Activated CD4-positive, CD25-positive, alpha-beta regulatory T cell treated with anti-CD3 and anti-CD28 coated beads, Interleukin-2, amount 50 U/mL, for 72 hours (primary cell): ENCODE results near the gene SNAI3.
A peak's percentile ranks its signal among the peaks of the same experiment; 100 is the strongest.

Experiments
- DNase-seq: peaks from one replicate; pipeline ENCODE4 v3.0.0; 2021

SNAI3 gene

DNA sequence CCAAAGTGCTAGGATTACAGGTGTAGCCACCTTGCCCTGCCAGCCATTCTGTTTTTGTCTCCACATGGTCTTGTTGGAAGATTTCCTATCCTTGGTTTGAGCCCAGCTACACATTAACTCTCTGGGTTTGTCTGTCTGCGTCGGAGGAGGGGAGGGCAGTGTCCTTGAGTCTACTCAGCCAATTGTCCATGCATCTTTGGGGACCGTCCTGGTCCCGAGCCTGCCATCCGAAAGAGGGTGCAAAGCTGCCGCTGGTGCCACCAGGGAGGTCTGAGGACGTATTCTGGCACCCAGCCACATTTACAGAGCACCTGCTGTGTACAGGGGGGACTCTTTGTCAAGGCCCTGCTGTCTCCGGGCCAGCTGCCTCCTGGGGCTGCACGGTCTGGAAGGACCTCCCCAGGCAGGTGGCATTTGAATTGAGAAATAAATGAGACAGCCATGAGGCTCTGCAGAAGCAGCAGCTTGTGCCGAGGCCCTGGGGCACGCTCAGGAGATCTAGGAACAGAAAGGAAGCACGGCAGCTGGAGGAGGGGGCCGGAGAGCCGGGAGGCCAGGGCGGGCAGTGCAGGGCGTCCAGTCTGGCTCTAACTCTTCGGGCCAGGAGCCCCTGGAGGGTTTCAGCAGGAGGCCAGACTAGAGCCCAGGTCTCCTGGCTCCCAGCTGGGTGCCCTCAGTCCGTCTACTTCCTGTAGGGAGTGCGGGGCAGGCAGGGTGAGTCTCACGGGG lies 36.9 kb downstream of the SNAI3 start:
- DNase-seq: no peak

- DNase-seq: no peak
Observed at GRCh38 chr16:88647178-88648070, 38.9 kb downstream of the SNAI3 start.

- no peak for DNase-seq
Observed at GRCh38 chr16:88646345-88647034, 39.8 kb downstream of the SNAI3 start.

- DNase-seq: no peak
Observed at GRCh38 chr16:88645941-88646340, 40.4 kb downstream of the SNAI3 start.

DNA sequence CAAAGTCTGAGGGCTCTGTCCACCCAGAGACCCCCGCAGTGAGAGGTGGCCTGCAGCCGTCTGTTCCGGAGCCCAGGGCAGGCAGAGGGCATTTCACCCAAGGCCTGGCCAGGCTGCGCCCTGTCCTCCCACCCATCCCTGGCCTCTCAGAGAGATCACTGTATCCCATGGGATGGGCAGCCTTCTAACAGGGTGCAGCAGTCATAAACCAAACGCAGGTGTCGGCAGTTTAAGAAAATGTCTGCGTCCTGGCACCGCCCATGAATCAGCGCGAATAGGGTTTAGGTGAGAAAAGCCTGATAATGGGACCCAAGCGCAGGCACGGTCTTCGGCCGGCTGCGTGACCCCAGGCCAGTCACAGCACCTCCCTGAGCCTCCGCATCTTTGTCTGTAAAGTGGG lies 40.9 kb downstream of the SNAI3 start:
- DNase-seq: no peak

DNA sequence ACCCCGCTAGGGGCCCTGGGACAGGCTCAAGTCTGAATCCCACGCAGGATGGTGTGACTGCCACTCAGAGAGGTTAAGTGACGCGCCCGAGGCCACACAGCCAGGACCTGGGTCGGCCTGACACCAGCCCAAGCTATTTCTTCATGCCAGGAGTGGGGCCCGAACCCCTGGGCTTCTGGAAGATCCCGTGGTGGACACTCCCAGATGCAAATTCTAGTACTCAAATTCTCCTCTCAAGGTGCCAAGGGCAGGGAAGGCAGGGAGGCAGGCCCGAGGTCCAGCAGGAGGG lies 42.7 kb downstream of the SNAI3 start:
- no peak for DNase-seq

- no peak for DNase-seq
Observed at GRCh38 chr16:88642881-88643643, 43.2 kb downstream of the SNAI3 start.

GRCh38 chr16:88640498-88641247 lies 45.6 kb downstream of the SNAI3 start:
- DNase-seq: no peak

- no peak for DNase-seq
Observed at GRCh38 chr16:88640039-88640495, 46.2 kb downstream of the SNAI3 start.

DNA sequence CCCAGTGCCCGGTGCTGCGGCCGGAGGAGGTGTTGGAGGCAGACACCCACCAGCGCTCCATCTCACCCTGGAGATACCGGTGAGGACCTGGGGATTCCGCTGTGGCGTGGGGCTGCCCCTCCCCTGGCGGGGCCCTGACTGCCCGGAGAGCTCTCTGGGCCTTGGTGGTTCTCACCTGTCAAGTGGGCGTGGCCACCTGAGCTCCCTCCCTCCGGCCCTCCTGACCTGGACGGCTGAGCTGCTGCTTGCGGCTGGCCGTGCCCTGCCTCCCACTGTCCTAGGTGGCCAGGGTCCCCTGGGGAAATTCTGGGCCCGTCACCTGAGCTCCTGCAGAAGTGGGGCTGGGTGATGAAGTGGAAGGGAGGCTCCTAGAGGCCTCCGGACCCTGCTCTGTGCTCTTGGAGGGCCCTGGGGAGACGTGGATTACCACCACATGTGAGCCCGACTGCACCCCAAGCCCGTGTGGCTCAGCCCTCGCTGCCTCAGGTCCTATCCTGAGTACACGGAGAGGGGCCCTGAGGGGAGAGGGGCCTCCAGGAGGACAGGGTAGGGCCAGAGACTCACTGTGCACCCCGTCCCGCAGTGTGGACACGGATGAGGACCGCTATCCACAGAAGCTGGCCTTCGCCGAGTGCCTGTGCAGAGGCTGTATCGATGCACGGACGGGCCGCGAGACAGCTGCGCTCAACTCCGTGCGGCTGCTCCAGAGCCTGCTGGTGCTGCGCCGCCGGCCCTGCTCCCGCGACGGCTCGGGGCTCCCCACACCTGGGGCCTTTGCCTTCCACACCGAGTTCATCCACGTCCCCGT lies 46.9 kb downstream of the SNAI3 start:
- DNase-seq: no peak

DNA sequence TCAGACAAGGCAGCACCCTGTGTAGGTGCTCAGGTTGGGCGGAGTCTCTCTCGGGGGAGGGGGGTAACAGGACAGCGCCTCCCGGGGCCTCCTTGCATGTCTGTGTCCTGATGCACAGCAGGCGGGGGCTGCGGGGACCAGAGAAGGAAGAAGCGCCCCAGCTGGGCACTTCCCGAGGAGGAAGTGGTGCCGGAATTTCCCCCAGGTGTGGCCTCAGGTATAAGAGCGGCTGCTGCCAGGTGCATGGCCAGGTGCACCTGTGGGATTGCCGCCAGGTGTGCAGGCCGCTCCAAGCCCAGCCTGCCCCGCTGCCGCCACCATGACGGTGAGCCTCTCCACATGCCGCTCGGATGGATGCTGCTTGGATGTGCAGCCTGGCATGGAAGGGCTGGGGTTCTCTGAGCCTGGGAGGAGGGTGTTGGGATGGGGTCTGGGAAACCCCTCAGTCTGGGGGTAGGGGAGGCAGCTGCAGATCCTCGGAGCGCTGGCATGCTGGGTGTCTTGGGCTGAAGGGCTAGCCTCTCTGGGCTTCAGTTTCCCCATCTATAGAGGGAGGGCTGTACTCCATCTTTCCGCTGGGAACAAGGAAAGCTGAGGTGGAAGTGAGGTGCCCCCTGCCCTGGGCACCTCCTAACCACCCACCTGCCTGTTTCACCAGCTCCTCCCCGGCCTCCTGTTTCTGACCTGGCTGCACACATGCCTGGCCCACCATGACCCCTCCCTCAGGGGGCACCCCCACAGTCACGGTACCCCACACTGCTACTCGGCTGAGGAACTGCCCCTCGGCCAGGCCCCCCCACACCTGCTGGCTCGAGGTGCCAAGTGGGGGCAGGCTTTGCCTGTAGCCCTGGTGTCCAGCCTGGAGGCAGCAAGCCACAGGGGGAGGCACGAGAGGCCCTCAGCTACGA lies 47.7 kb downstream of the SNAI3 start, which contains the start of gene IL17C:
IL17C (plus strand) TSS at position 250 of the 908 bp plus-strand sequence; CDS start at position 320, 70 bp downstream.
- no peak for DNase-seq

DNA sequence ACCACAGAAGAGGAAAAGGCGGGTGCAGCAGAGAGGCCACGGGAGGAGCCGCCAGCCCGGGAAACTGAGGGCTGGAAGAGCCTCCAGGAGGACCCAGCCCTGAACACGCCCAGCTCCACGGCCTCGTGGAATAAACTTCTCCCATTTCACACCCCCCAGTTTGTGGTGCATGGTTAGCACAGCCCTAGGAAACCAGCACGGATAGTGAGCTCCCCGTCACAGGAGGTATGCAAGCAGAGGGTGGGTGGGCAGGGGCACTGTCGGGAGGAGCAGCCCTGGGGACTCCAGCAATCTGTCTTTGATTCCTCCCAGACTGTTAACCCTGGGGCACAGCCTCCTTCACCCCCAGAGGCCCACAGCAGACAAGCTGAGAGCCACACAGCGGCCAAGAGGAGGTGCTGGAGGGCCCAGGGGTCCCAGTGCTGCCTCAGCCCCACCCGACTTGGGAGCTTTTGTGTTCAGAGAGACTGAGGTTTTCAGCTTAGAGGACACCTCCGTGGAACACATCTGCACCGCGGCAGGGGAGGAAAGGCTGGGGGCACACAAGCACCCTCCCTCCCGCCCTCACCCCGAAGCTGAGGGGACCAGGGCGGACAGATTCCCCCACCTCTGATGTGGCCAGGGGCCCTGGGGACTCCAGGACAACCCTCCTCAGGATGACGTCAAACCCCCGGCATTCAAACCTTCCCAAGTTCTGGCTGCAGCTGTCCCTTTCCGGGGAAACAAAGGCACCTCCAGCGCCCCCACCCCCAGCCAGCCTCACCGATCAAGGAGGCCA lies 49.6 kb downstream of the SNAI3 start:
- no peak for DNase-seq

DNA sequence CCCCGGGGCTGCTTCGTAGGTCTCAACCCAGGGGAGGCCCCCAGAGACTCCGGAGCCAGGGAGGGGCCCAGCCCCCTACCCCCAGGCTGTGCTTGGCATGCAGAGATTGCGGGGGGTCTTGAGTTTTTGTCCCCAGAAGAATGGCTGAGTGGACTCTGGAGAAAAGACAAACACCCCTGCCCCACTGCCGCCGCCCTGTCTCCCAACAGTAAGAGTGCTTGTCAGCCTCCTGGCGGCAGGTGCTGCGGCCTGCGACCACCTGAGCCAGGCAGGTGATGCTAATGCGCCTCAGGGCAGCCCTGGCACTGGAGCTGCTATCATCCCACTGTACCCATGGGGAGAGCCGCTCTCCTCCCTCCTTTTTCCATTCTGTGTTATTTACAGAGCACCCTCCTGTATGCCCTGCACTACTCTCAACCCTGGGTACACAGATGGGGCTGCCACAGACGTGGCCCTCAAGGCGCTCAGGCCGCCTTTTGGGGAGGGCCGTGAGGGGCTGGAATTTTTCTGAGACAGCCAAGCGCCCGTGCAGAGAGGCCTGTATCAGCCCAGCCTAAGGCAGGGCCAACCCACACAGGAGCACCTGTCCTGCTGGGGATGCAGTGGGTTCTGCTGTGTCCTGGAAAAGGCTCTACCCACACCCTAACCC lies 50.5 kb downstream of the SNAI3 start:
- DNase-seq: no peak

- no peak for DNase-seq
Observed at GRCh38 chr16:88634994-88635670, 51.2 kb downstream of the SNAI3 start.

- DNase-seq: peak; percentile 63
Observed at GRCh38 chr16:88634141-88634993, 51.9 kb downstream of the SNAI3 start.

DNA sequence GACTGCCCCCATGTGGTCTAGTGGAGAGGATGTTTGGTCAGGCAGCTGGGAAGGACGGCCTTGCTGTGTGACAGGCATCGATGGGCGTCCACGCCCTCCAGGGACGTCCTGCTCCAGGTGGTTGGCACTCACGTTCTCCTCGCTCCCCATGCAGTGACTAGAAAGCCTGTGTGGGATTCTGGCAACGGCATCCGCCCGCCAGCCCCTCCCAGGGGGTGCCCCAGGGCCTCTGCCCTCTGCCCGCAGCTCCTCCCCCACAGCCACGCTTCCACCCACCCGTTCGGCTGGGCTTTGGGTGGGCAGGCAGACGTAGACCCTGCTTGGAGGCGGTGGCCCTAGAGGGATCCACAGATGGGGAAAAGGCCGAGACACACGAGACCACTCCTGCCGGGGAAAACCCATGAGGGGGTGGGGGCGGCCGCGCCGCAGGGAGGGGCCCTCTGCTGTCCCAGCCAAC lies 52.6 kb downstream of the SNAI3 start:
- DNase-seq: peak; percentile 64

GRCh38 chr16:88632587-88632930 lies 53.7 kb downstream of the SNAI3 start:
- DNase-seq: no peak
